Natural killer cell (primary cell): ENCODE measurements around the gene NRG3. TPM values are rescaled to one million over a fixed set of nuclear protein-coding genes. Genes with fewer than 3 reads are reported as not detected.

ENCODE experiments used
- ATAC-seq, 3 donors: fragments of 150-1000 bp in 2 of 3; fragments of 200-7000 bp in 1 of 3; cut with Tn5 transposase; 1 replicate in 1 of 3; 2 replicates in 2 of 3; pipeline ENCODE4 v1.10.0; 2021; ENCODE audit warnings: mild to moderate bottlenecking in 2 of 3, moderate library complexity in 2 of 3
- DNase-seq, 2 donors: peaks; one replicate each; pipeline versions ENCODE4 v3.0.0 to v3.0.0-alpha.2; 2013 to 2021; ENCODE audit warnings: mixed read lengths in 1 of 2
- H3K27ac ChIP-seq: one replicate; pipeline ENCODE4 v1.5.1; 2013; ENCODE audit warnings: mild to moderate bottlenecking, low read length
- H3K27me3 ChIP-seq: one replicate; pipeline ENCODE4 v1.6.1; 2013; ENCODE audit warnings: low read length; ENCODE audit not compliant: control insufficient read depth, insufficient read depth
- H3K36me3 ChIP-seq: one replicate; pipeline ENCODE4 v1.6.1; 2013; ENCODE audit warnings: low read length; ENCODE audit not compliant: control insufficient read depth, insufficient read depth
- H3K4me1 ChIP-seq: one replicate; pipeline ENCODE4 v1.6.1; 2013; ENCODE audit warnings: low read length; ENCODE audit not compliant: control insufficient read depth, insufficient read depth
- H3K4me3 ChIP-seq: one replicate; pipeline ENCODE4 v1.5.1; 2013; ENCODE audit warnings: low read length
- H3K9me3 ChIP-seq: one replicate; pipeline ENCODE4 v1.6.1; 2013; ENCODE audit warnings: low read length; ENCODE audit not compliant: control insufficient read depth, insufficient read depth
- H3K27ac Mint-ChIP-seq, 2 donors: one replicate each; pipeline ENCODE4 v1.8.0; 2022; ENCODE audit warnings: mild to moderate bottlenecking in 2 of 2, mixed read lengths in 2 of 2, moderate library complexity in 1 of 2
- H3K27me3 Mint-ChIP-seq, 2 donors: one replicate each; pipeline ENCODE4 v1.8.0; 2022; ENCODE audit warnings: low read depth in 2 of 2, mixed read lengths in 2 of 2
- H3K36me3 Mint-ChIP-seq: one replicate; pipeline ENCODE4 v1.8.0; 2022; ENCODE audit warnings: mixed read lengths
- H3K4me1 Mint-ChIP-seq, 2 donors: one replicate each; pipeline ENCODE4 v1.8.0; 2022; ENCODE audit warnings: mixed read lengths in 2 of 2
- H3K4me3 Mint-ChIP-seq: one replicate; pipeline ENCODE4 v1.8.0; 2022; ENCODE audit warnings: mild to moderate bottlenecking, moderate library complexity, mixed read lengths
- H3K9me3 Mint-ChIP-seq, 2 donors: one replicate each; pipeline ENCODE4 v1.8.0; 2022; ENCODE audit warnings: mixed read lengths in 2 of 2
- WGBS: methylation state at CpG from one replicate; pipeline ENCODE4 v1.1.7; 2013; ENCODE audit warnings: missing lambda C conversion rate; ENCODE audit not compliant: insufficient coverage; 5-methylcytosine and 5-hydroxymethylcytosine counted together
- intact Hi-C: fragments of 100-400 bp; cut with micrococcal nuclease; formaldehyde crosslinking; loops from one replicate; pipeline ENCODE4 v1.14.2; 2022
- total RNA-seq, 4 donors: library from RNA; stranded (reverse); fragments of 120-200 nt in 1 of 4; gene quantifications; one replicate each; pipeline versions ENCODE4 v1.2.3 to v1.2.4, GENCODE V29; 2013 to 2022
- TF ChIP-seq, protein P1 (sequence below): fragments of 200-600 bp; IDR thresholded peaks from one replicate; pipeline ENCODE4 v1.8.0; 2022; ENCODE audit warnings: antibody characterized with exemption

Gene NRG3
- total RNA-seq, 3 donors from 2014 or later (not counting 1 experiment from before 2014, with no cell fraction given) = not detected

DNA sequence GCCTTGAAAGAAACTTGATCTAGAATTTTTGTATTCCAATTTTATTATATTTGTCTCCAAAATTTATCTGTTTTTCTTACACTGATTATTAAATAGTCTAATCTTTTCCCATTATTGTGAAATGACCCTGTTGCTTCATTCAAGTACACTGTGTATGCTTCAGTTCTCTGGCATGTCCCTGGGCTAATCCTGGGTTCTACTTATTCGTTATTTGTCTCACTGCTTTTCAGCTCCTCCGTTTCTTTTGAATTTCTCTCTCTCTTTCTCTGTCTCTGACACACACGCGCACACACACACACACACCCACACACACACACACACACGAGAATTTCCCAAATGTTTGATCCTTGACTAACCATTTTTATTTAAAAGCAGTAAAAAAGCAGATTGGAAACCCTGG lies 768.6 kb downstream of the NRG3 start:
- Mint-ChIP-seq H3K36me3 (no peaks in the 10 kb centered on the region), H3K27me3 (no peaks in the 10 kb centered on the region), H3K27ac (no peak overlapping the region), H3K4me3 (no peak overlapping the region), H3K9me3 (peaks cover 3 to 10% of the 10 kb centered on the region in 2 donors), H3K4me1 (no peaks in the 10 kb centered on the region)
- TF ChIP-seq, protein P1, sequence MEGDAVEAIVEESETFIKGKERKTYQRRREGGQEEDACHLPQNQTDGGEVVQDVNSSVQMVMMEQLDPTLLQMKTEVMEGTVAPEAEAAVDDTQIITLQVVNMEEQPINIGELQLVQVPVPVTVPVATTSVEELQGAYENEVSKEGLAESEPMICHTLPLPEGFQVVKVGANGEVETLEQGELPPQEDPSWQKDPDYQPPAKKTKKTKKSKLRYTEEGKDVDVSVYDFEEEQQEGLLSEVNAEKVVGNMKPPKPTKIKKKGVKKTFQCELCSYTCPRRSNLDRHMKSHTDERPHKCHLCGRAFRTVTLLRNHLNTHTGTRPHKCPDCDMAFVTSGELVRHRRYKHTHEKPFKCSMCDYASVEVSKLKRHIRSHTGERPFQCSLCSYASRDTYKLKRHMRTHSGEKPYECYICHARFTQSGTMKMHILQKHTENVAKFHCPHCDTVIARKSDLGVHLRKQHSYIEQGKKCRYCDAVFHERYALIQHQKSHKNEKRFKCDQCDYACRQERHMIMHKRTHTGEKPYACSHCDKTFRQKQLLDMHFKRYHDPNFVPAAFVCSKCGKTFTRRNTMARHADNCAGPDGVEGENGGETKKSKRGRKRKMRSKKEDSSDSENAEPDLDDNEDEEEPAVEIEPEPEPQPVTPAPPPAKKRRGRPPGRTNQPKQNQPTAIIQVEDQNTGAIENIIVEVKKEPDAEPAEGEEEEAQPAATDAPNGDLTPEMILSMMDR = no peak
- no peaks in the 10 kb centered on the region for H3K27me3 ChIP-seq
- WGBS = 79% methylated on average over 4 of the region's 5 CpGs
- H3K4me1 ChIP-seq = no peaks in the 10 kb centered on the region
- DNase-seq (no peak), ATAC-seq (no peak)
- no peaks in the 10 kb centered on the region for H3K9me3 ChIP-seq
- no peak overlapping the region for H3K4me3 ChIP-seq
- intact Hi-C loops = no loop called here
- H3K27ac ChIP-seq = no peak overlapping the region
- no peaks in the 10 kb centered on the region for H3K36me3 ChIP-seq

GRCh38 chr10:82645221-82645620 lies 770.2 kb downstream of the NRG3 start:
- Histone ChIP-seq H3K27me3 (no peaks in the 10 kb centered on the region), H3K27ac (no peak overlapping the region), H3K9me3 (no peaks in the 10 kb centered on the region), H3K4me1 (no peaks in the 10 kb centered on the region), H3K4me3 (no peak overlapping the region), H3K36me3 (no peaks in the 10 kb centered on the region)
- DNase-seq = no peak
- intact Hi-C loops = no loop called here
- Mint-ChIP-seq H3K27ac (no peak overlapping the region), H3K36me3 (no peaks in the 10 kb centered on the region), H3K9me3 (peaks cover 3 to 10% of the 10 kb centered on the region in 2 donors), H3K4me1 (no peaks in the 10 kb centered on the region), H3K4me3 (no peak overlapping the region), H3K27me3 (no peaks in the 10 kb centered on the region)
- TF ChIP-seq, protein P1 = no peak
- ATAC-seq = no peak

DNA sequence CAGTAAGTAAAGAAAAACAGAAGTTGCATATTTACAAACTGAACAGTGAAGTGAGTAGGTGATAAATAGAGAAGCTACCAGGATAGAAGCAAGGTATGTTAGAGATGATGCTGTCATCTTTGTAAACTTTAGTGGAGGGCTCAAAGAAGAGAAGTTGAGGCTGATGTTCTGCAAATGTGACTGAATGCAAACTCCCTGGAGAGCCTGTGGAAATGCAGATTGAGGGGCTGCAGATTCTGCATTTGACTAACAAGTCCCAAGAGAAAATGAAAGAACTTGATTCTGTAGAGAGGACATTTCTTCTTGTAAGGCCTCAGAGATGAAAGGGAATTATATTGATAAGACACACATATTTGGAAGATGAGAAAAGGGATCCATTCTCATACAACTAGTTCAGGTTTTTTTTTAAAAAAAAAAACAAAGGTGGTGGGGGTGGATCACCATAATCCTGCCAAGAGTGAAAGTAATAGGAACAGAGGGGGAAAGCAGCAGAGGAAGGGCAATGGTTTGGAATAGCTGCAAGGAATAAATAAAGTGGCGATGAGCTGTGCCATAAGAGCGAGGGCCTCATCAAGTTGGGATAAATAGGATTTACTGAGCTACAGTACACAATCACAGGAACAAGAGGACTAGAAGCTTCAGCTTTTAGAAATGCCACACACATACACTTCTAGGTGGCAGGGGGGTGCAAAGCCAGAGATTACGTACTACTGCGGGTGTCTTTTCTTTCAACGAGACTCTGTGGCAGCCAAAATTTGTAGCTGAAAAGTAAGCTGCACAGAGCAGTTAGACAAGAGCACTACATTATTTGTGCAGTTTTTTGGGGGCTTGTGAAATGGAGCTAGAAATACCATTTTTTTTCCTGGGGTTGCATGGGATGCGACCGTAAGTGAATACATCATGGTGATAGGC lies 778.5 kb downstream of the NRG3 start:
- WGBS = 90% methylated on average over 7 of the region's 7 CpGs

More for the DNA sequence above, 778.5 kb downstream of the NRG3 start:
- Histone ChIP-seq H3K9me3 (peaks cover 10% of the 10 kb centered on the region), H3K4me3 (no peak overlapping the region), H3K27ac (no peak overlapping the region), H3K27me3 (no peaks in the 10 kb centered on the region), H3K4me1 (no peaks in the 10 kb centered on the region), H3K36me3 (no peaks in the 10 kb centered on the region)
- intact Hi-C loops = no loop called here
- H3K27me3 Mint-ChIP-seq = no peaks in the 10 kb centered on the region
- peaks cover 8% of the 10 kb centered on the region for H3K36me3 Mint-ChIP-seq
- no peak overlapping the region for H3K27ac Mint-ChIP-seq
- ATAC-seq = no peak
- no peak for DNase-seq
- peaks cover 18 to 19% of the 10 kb centered on the region in 2 donors for H3K9me3 Mint-ChIP-seq
- H3K4me1 Mint-ChIP-seq = no peaks in the 10 kb centered on the region
- TF ChIP-seq, protein P1 = no peak
- no peak overlapping the region for H3K4me3 Mint-ChIP-seq
